ENCODE results near the gene KCNK4. TPM values are rescaled to one million over a fixed set of nuclear protein-coding genes. Genes with fewer than 3 reads are reported as not detected.

Gene KCNK4
- total RNA-seq, 1 donor from 2014 or later, result not detected

DNA sequence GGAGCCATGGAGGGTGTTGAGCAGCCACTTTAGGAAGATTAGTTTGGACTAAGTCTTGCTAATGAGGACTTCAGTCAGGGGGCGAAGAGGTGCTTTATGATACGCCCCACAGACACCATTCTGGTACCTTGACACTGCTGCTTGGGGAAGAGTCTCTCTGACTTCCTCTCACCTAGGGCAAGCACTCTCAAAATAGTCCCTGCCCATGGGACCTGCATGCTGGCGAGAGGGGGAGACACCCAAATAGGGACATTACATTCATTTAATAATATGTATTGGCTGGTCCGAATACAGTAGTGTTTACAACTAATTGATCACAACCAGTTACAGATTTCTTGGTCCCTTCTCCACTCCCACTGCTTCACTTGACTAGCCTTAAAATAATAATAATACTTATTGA, 4.7 kb downstream of the KCNK4 start:
- Histone ChIP-seq H3K9me3 (no peaks in the 10 kb centered on the region), H3K36me3 (no peaks in the 10 kb centered on the region), H3K27me3 (peaks cover 19% of the 10 kb centered on the region), H3K4me1 (peaks cover 17 to 23% of the 10 kb centered on the region in 2 donors), H3K4me3 (no peak overlapping the region), H3K27ac (no peak overlapping the region)
- intact Hi-C loops (cut with DNase I), result no loop called here
- DNase-seq (ENCODE audit: low spot score in 2 of 2), result no peak
- no peak for TF ChIP-seq CTCF (IDR thresholded peaks at IDR 0.05)

GRCh38 chr11:64296236-64296635, 5.1 kb downstream of the KCNK4 start:
- intact Hi-C loops (cut with DNase I), result no loop called here
- H3K27ac ChIP-seq, result no peak overlapping the region
- peaks cover 14% of the 10 kb centered on the region for H3K27me3 ChIP-seq
- no peaks in the 10 kb centered on the region for H3K36me3 ChIP-seq
- no peaks in the 10 kb centered on the region for H3K9me3 ChIP-seq
- DNase-seq (ENCODE audit: low spot score in 2 of 2), result no peak
- TF ChIP-seq CTCF (IDR thresholded peaks at IDR 0.05), result no peak
- H3K4me1 ChIP-seq, result peaks cover 17 to 25% of the 10 kb centered on the region in 2 donors
- no peak overlapping the region for H3K4me3 ChIP-seq

GRCh38 chr11:64296830-64297698, 6.0 kb downstream of the KCNK4 start:
- intact Hi-C loops (cut with DNase I), result no loop called here

DNA sequence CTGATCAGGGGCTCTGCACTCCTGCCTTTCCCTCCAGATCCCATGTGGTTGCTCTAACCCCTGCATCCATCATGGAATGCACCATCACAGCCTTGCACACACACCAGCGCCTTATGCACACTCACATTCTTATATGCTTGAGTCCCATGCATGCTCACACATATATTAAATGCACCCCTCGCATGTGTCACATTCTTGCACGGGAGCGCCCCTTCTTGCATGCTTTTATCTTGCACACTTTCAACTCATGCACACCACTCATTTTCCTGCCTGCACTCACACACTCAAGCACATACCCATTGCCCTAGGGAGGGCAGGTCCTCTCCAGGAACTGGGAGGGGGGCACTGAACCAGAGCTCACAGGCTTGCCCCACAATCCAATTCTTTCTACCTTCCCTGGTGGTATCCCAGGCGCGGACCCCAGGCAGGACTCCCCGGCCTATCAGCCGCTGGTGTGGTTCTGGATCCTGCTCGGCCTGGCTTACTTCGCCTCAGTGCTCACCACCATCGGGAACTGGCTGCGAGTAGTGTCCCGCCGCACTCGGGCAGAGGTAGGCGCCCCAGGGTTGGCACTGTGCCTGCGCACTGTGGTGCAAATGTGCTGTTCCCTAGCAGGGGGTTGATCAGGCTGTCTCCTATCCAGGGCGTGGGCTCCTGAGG, 6.7 kb downstream of the KCNK4 start:
- H3K27ac ChIP-seq, result no peak overlapping the region
- no peaks in the 10 kb centered on the region for H3K9me3 ChIP-seq
- H3K36me3 ChIP-seq, result no peaks in the 10 kb centered on the region
- intact Hi-C loops (cut with DNase I), result no loop called here
- no peak overlapping the region for H3K4me3 ChIP-seq
- peaks cover 9% of the 10 kb centered on the region for H3K27me3 ChIP-seq
- DNase-seq (ENCODE audit: low spot score in 2 of 2), result peak in 1 of 2 donors; percentile 64
- no peak for TF ChIP-seq CTCF (IDR thresholded peaks at IDR 0.05)
- H3K4me1 ChIP-seq, result peaks cover 11 to 15% of the 10 kb centered on the region in 2 donors

More at GRCh38 chr11:64296830-64297698, 6.0 kb downstream of the KCNK4 start:
- no peaks in the 10 kb centered on the region for H3K9me3 ChIP-seq
- H3K27ac ChIP-seq, result no peak overlapping the region
- no peak for DNase-seq (ENCODE audit: low spot score in 2 of 2)
- no peak overlapping the region for H3K4me3 ChIP-seq
- H3K27me3 ChIP-seq, result peaks cover 12% of the 10 kb centered on the region
- TF ChIP-seq CTCF (IDR thresholded peaks at IDR 0.05), result no peak
- no peaks in the 10 kb centered on the region for H3K36me3 ChIP-seq
- H3K4me1 ChIP-seq, result peaks cover 13 to 22% of the 10 kb centered on the region in 2 donors

DNA sequence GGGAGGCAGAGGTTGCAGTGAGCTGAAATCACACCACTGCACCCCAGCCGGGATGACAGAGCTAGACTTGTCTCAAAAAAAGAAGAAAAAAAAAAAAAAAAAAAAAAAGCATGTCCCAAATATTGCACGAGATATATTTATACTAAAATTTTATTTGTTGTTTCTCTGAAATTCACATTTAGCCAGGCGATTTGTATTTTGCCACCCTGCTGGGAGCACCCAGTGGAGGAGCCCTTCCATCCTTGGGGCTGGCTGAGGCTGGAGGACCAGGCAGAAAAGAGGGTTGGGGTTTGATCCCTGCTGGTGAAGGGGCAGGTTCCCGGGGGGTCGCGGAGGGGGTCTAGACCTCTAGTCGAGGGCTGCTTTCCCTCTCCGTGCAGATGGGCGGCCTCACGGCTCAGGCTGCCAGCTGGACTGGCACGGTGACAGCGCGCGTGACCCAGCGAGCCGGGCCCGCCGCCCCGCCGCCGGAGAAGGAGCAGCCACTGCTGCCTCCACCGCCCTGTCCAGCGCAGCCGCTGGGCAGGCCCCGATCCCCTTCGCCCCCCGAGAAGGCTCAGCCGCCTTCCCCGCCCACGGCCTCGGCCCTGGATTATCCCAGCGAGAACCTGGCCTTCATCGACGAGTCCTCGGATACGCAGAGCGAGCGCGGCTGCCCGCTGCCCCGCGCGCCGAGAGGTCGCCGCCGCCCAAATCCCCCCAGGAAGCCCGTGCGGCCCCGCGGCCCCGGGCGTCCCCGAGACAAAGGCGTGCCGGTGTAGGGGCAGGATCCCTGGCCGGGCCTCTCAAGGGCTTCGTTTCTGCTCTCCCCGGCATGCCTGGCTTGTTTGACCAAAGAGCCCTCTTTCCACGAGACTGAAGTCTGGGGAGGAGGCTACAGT, 8.1 kb downstream of the KCNK4 start:
- peak in 1 of 2 donors; percentile 74 for DNase-seq (ENCODE audit: low spot score in 2 of 2)
- Histone ChIP-seq H3K9me3 (no peaks in the 10 kb centered on the region), H3K27me3 (peaks cover 9% of the 10 kb centered on the region), H3K4me1 (peaks cover 11 to 18% of the 10 kb centered on the region in 2 donors), H3K4me3 (peak overlapping the region; percentile 32 to 64), H3K36me3 (no peaks in the 10 kb centered on the region), H3K27ac (no peak overlapping the region)
- TF ChIP-seq CTCF (IDR thresholded peaks at IDR 0.05), result no peak
- intact Hi-C loops (cut with DNase I), result no loop called here

Data from ascending aorta (tissue), 2 donors.